OCI-LY7 (cell line): ENCODE results near the gene TAS1R2. TPM values are rescaled to one million over a fixed set of nuclear protein-coding genes. Genes with fewer than 3 reads are reported as not detected.

Experiments used
- BruUV-seq: library from RNA; stranded (reverse); fragments of 400-500 nt; replicated peaks from 2 replicates; lab custom pipeline; 2021; lab: Mats Ljungman, UMichigan
- CTCF ChIA-PET: fragments of 300-600 bp; sonication (Branson Sonifier 250); formaldehyde crosslinking; loops from one replicate; lab custom pipeline; 2022; ENCODE audit warnings: antibody characterized with exemption; ENCODE audit not compliant: unreplicated experiment; lab: Charles Lee
- POLR2A ChIA-PET: fragments of 300-600 bp; sonication (Branson Sonifier 250); formaldehyde crosslinking; loops from one replicate; lab custom pipeline; 2022; ENCODE audit warnings: antibody characterized with exemption; lab: Charles Lee
- DNase-seq: peaks from one replicate; pipeline ENCODE4 v3.0.0-alpha.2; 2015; ENCODE audit warnings: low spot score
- H2AFZ ChIP-seq: fragments of 200-600 bp; sonication (generic), shearing (Covaris generic); 2 replicates; pipeline ENCODE4 v1.6.1; 2014; ENCODE audit warnings: mild to moderate bottlenecking, antibody characterized with exemption, low read length, moderate library complexity
- H3K27ac ChIP-seq: fragments of 200-600 bp; sonication (generic); 2 replicates; pipeline ENCODE4 v1.5.1; 2014; ENCODE audit warnings: mixed run types, low read depth, mild to moderate bottlenecking, moderate library complexity, low read length, inconsistent platforms; ENCODE audit not compliant: poor library complexity, severe bottlenecking
- H3K36me3 ChIP-seq: fragments of 200-600 bp; sonication (generic); 2 replicates; pipeline ENCODE4 v1.6.1; 2014; ENCODE audit warnings: mild to moderate bottlenecking, antibody characterized with exemption, low read length, moderate library complexity, mixed read lengths; ENCODE audit not compliant: insufficient read depth
- H3K4me1 ChIP-seq: fragments of 200-600 bp; sonication (generic); 2 replicates; pipeline ENCODE4 v1.5.1; 2014; ENCODE audit warnings: mild to moderate bottlenecking, low read length; ENCODE audit not compliant: insufficient read depth, poor library complexity, severe bottlenecking
- H3K4me2 ChIP-seq: fragments of 200-600 bp; sonication (generic); 2 replicates; pipeline ENCODE4 v1.6.1; 2014; ENCODE audit warnings: mild to moderate bottlenecking, low read length
- H3K4me3 ChIP-seq: fragments of 200-600 bp; sonication (generic); 2 replicates; pipeline ENCODE4 v1.5.1; 2014; ENCODE audit warnings: mild to moderate bottlenecking, low read depth, low read length; ENCODE audit not compliant: poor library complexity, severe bottlenecking
- H3K79me2 ChIP-seq: fragments of 200-600 bp; sonication (generic); 2 replicates; pipeline ENCODE4 v1.6.1; 2016; ENCODE audit warnings: low read depth, mild to moderate bottlenecking, low read length, moderate library complexity, mixed read lengths; ENCODE audit not compliant: insufficient read depth
- H3K9me2 ChIP-seq: fragments of 200-600 bp; sonication (generic); 2 replicates; pipeline ENCODE4 v1.6.1; 2016; ENCODE audit warnings: mild to moderate bottlenecking, low read length, mixed read lengths; ENCODE audit not compliant: insufficient read depth
- H3K9me3 ChIP-seq: fragments of 200-600 bp; sonication (generic); 2 replicates; pipeline ENCODE4 v1.6.1; 2014; ENCODE audit warnings: mild to moderate bottlenecking, mixed run types, low read length, mixed read lengths
- H4K20me1 ChIP-seq: fragments of 200-600 bp; sonication (generic); 2 replicates; pipeline ENCODE4 v1.6.1; 2014; ENCODE audit warnings: mild to moderate bottlenecking, antibody characterized with exemption, low read length, moderate library complexity, mixed read lengths; ENCODE audit not compliant: insufficient read depth
- EZH2phosphoT487 ChIP-seq: fragments of 200-600 bp; sonication (generic); IDR thresholded peaks from 2 replicates; pipeline ENCODE4 v1.6.1; 2018; ENCODE audit warnings: low read depth, borderline replicate concordance, mild to moderate bottlenecking, mixed run types, antibody characterized with exemption, low read length, moderate library complexity, mixed read lengths
- intact Hi-C: fragments of 100-400 bp; cut with micrococcal nuclease; formaldehyde crosslinking; loops from one replicate; pipeline ENCODE4 v1.10.0; 2022; ENCODE audit not compliant: unreplicated experiment
- total RNA-seq, 2 experiments: library from RNA; depleted of rRNA in 1 of 2; stranded (reverse); fragments of >200 nt in 1 of 2; shearing (Covaris generic) in 1 of 2; gene quantifications; 2 replicates each; pipeline ENCODE4 v1.2.3, GENCODE V29; 2014 to 2022
- TF ChIP-seq, protein P1 (sequence below): fragments of 200-600 bp; sonication (generic); conservative IDR thresholded peaks from 2 replicates; pipeline ENCODE4 v1.5.1; 2014; ENCODE audit warnings: mild to moderate bottlenecking, antibody characterized with exemption, low read length, moderate library complexity, mixed read lengths

The TAS1R2 gene
- total RNA-seq, 2 experiments from 2014 or later, result not detected

GRCh38 chr1:18831656-18832055 is 27.8 kb downstream of the TAS1R2 start:
- CTCF ChIA-PET, result no interaction called here
- Histone ChIP-seq H3K9me2 (no peaks in the 10 kb centered on the region), H3K27ac (no peak overlapping the region), H3K4me3 (no peak overlapping the region), H3K79me2 (no peaks in the 10 kb centered on the region), H3K4me2 (no peak overlapping the region), H4K20me1 (no peaks in the 10 kb centered on the region), H3K9me3 (no peaks in the 10 kb centered on the region), H3K36me3 (no peaks in the 10 kb centered on the region), H2AFZ (no peak overlapping the region), H3K4me1 (no peaks in the 10 kb centered on the region)
- DNase-seq, result no peak
- no TSS peak for BruUV-seq
- intact Hi-C loops, result no loop called here
- POLR2A ChIA-PET, result no interaction called here
- TF ChIP-seq, protein P1, sequence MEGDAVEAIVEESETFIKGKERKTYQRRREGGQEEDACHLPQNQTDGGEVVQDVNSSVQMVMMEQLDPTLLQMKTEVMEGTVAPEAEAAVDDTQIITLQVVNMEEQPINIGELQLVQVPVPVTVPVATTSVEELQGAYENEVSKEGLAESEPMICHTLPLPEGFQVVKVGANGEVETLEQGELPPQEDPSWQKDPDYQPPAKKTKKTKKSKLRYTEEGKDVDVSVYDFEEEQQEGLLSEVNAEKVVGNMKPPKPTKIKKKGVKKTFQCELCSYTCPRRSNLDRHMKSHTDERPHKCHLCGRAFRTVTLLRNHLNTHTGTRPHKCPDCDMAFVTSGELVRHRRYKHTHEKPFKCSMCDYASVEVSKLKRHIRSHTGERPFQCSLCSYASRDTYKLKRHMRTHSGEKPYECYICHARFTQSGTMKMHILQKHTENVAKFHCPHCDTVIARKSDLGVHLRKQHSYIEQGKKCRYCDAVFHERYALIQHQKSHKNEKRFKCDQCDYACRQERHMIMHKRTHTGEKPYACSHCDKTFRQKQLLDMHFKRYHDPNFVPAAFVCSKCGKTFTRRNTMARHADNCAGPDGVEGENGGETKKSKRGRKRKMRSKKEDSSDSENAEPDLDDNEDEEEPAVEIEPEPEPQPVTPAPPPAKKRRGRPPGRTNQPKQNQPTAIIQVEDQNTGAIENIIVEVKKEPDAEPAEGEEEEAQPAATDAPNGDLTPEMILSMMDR, result no peak
- no peak for TF ChIP-seq EZH2phosphoT487

- ChIA-PET CTCF (no interaction called here), POLR2A (interaction anchor here (0.6 kb wide), 1 partner anchor 463 kb away, joined by 5 read pairs; no protein-coding TSS in a partner anchor)
- intact Hi-C loops, result no loop called here
Measured at GRCh38 chr1:18830596-18830995, 28.9 kb downstream of the TAS1R2 start.

DNA sequence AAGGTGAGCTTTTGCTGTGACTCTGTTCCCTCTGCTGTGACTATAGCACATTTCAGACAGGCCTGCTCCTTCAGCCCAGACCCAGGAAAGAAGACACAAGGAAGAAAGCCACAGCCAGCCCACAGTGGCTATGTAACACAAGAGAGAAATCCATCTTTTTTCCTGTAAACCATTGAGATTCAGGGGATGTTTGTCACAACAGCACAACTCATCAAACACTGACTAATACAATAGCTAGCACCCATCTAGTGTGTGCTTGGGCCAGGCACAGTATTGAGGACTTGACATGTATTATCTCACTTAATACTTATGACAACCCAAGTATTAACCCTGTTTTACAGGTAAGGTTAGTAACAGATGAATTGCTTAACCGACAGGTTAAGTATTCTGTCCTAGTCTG is 29.8 kb downstream of the TAS1R2 start:
- TF ChIP-seq, protein P1, result no peak
- Histone ChIP-seq H3K4me2 (no peak overlapping the region), H2AFZ (no peak overlapping the region), H3K9me3 (no peaks in the 10 kb centered on the region), H3K4me3 (no peak overlapping the region), H3K9me2 (no peaks in the 10 kb centered on the region), H3K79me2 (no peaks in the 10 kb centered on the region), H3K36me3 (no peaks in the 10 kb centered on the region), H4K20me1 (no peaks in the 10 kb centered on the region), H3K27ac (no peak overlapping the region), H3K4me1 (no peaks in the 10 kb centered on the region)
- DNase-seq, result no peak
- BruUV-seq, result no TSS peak
- POLR2A ChIA-PET, result interaction anchor here (0.6 to 0.7 kb wide), 2 partner anchors 37 to 697 kb away, joined by 3 read pairs; no protein-coding TSS in a partner anchor
- intact Hi-C loops, result no loop called here
- CTCF ChIA-PET, result no interaction called here

More at GRCh38 chr1:18830596-18830995, 28.9 kb downstream of the TAS1R2 start:
- no peaks in the 10 kb centered on the region for H3K79me2 ChIP-seq
- no peaks in the 10 kb centered on the region for H3K9me2 ChIP-seq
- TF ChIP-seq EZH2phosphoT487, result no peak
- TF ChIP-seq, protein P1, result no peak
- H4K20me1 ChIP-seq, result no peaks in the 10 kb centered on the region
- H3K4me3 ChIP-seq, result no peak overlapping the region
- H3K36me3 ChIP-seq, result no peaks in the 10 kb centered on the region
- no peak overlapping the region for H3K4me2 ChIP-seq
- no peak overlapping the region for H2AFZ ChIP-seq
- H3K9me3 ChIP-seq, result no peaks in the 10 kb centered on the region
- no TSS peak for BruUV-seq
- DNase-seq, result no peak
- H3K4me1 ChIP-seq, result no peaks in the 10 kb centered on the region
- no peak overlapping the region for H3K27ac ChIP-seq
